Measurements from ENCODE around the gene APELA.
"Not testable (repeated sequence)": the region's sequence is repeated elsewhere in the genome, so short reads cannot be mapped to it uniquely, and the experiment has no call there.

APELA gene

GRCh38 chr4:164906368-164906767 is 29.4 kb downstream of the APELA start:
- no peak for TF ChIP-seq EZH2phosphoT487 (IDR thresholded peaks at IDR 0.05; ENCODE audit: low read length)
- TF ChIP-seq EZH2 (optimal IDR thresholded peaks at IDR 0.05; ENCODE audit: low read depth, low read length), result no peak
- no peak for TF ChIP-seq CTCF (IDR thresholded peaks at IDR 0.05; ENCODE audit: low read length)
- H3K79me2 ChIP-seq (ENCODE audit: low read length), result no peaks in the 10 kb centered on the region
- DNase-seq, result no peak
- H3K9ac ChIP-seq (ENCODE audit: low read length), result no peak overlapping the region
- H3K36me3 ChIP-seq (replicated peaks; ENCODE audit: insufficient read depth, low read length), result no peaks in the 10 kb centered on the region
- H3K4me1 ChIP-seq (ENCODE audit: low read length), result no peaks in the 10 kb centered on the region
- H2AFZ ChIP-seq (ENCODE audit: low read length), result no peak overlapping the region
- no peaks in the 10 kb centered on the region for H3K9me2 ChIP-seq (replicated peaks; ENCODE audit: insufficient read depth, low read length)
- no peaks in the 10 kb centered on the region for H4K20me1 ChIP-seq (ENCODE audit: insufficient read depth, low read length)
- H3K4me3 ChIP-seq (ENCODE audit: low read length), result no peak overlapping the region
- no peak overlapping the region for H3K27ac ChIP-seq (ENCODE audit: low read length)
- no peak overlapping the region for H3K4me2 ChIP-seq (ENCODE audit: low read depth, low read length)
- no peaks in the 10 kb centered on the region for H3K9me3 ChIP-seq (replicated peaks; ENCODE audit: insufficient read depth, low read length)
- no peaks in the 10 kb centered on the region for H3K27me3 ChIP-seq (replicated peaks; ENCODE audit: insufficient read depth, low read length)
- no peaks in the 10 kb centered on the region for H3F3A ChIP-seq (ENCODE audit: insufficient read depth, low read length)

DNA sequence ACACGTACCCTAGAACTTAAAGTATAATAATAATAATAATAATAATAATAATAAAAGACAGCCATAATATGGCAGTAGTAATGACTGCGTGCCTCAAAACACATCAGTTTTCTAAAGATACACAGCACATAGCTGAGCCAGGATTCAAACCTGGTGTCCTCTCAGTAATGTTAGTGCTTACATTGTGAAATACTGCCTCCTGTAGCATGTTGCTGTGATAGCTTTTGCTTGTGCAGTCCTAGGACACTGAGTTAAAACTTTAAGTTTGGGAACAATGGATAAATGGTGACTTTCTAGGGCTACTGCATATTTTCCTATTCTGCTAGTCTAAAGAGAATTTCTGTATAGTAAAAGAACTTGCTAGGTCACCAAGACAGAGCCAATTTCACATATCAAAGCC is 36.5 kb downstream of the APELA start:
- not testable (repeated sequence) for DNase-seq; H3K9me2 ChIP-seq (replicated peaks; ENCODE audit: insufficient read depth, low read length); H3K9ac ChIP-seq (ENCODE audit: low read length); H3K27ac ChIP-seq (ENCODE audit: low read length); H3K4me1 ChIP-seq (ENCODE audit: low read length); H3K79me2 ChIP-seq (ENCODE audit: low read length); H4K20me1 ChIP-seq (ENCODE audit: insufficient read depth, low read length); H3K36me3 ChIP-seq (replicated peaks; ENCODE audit: insufficient read depth, low read length); H3K9me3 ChIP-seq (replicated peaks; ENCODE audit: insufficient read depth, low read length); H2AFZ ChIP-seq (ENCODE audit: low read length); H3K4me3 ChIP-seq (ENCODE audit: low read length); H3F3A ChIP-seq (ENCODE audit: insufficient read depth, low read length); H3K27me3 ChIP-seq (replicated peaks; ENCODE audit: insufficient read depth, low read length); H3K4me2 ChIP-seq (ENCODE audit: low read depth, low read length)

- H3K27me3 ChIP-seq (replicated peaks; ENCODE audit: insufficient read depth, low read length), result no peaks in the 10 kb centered on the region
- no peak overlapping the region for H2AFZ ChIP-seq (ENCODE audit: low read length)
- H3F3A ChIP-seq (ENCODE audit: insufficient read depth, low read length), result no peaks in the 10 kb centered on the region
- no peak for DNase-seq
- H3K9ac ChIP-seq (ENCODE audit: low read length), result no peak overlapping the region
- H3K9me3 ChIP-seq (replicated peaks; ENCODE audit: insufficient read depth, low read length), result no peaks in the 10 kb centered on the region
- H3K36me3 ChIP-seq (replicated peaks; ENCODE audit: insufficient read depth, low read length), result no peaks in the 10 kb centered on the region
- H3K4me2 ChIP-seq (ENCODE audit: low read depth, low read length), result no peak overlapping the region
- TF ChIP-seq EZH2phosphoT487 (IDR thresholded peaks at IDR 0.05; ENCODE audit: low read length), result no peak
- TF ChIP-seq EZH2 (optimal IDR thresholded peaks at IDR 0.05; ENCODE audit: low read depth, low read length), result no peak
- H3K4me3 ChIP-seq (ENCODE audit: low read length), result no peak overlapping the region
- H3K4me1 ChIP-seq (ENCODE audit: low read length), result no peaks in the 10 kb centered on the region
- no peaks in the 10 kb centered on the region for H4K20me1 ChIP-seq (ENCODE audit: insufficient read depth, low read length)
- H3K79me2 ChIP-seq (ENCODE audit: low read length), result no peaks in the 10 kb centered on the region
- H3K27ac ChIP-seq (ENCODE audit: low read length), result no peak overlapping the region
- H3K9me2 ChIP-seq (replicated peaks; ENCODE audit: insufficient read depth, low read length), result no peaks in the 10 kb centered on the region
Observed at GRCh38 chr4:164918956-164919355, 42.0 kb downstream of the APELA start.

GRCh38 chr4:164924670-164925238 is 47.8 kb downstream of the APELA start:
- no peaks in the 10 kb centered on the region for H3K79me2 ChIP-seq (ENCODE audit: low read length)

More at GRCh38 chr4:164924670-164925238, 47.8 kb downstream of the APELA start:
- Histone ChIP-seq H3F3A (ENCODE audit: insufficient read depth, low read length) (no peaks in the 10 kb centered on the region), H3K4me1 (ENCODE audit: low read length) (no peaks in the 10 kb centered on the region), H3K9me3 (replicated peaks; ENCODE audit: insufficient read depth, low read length) (no peaks in the 10 kb centered on the region), H3K4me3 (ENCODE audit: low read length) (no peak overlapping the region), H3K4me2 (ENCODE audit: low read depth, low read length) (no peak overlapping the region), H3K36me3 (replicated peaks; ENCODE audit: insufficient read depth, low read length) (no peaks in the 10 kb centered on the region), H3K27ac (ENCODE audit: low read length) (no peak overlapping the region), H3K27me3 (replicated peaks; ENCODE audit: insufficient read depth, low read length) (no peaks in the 10 kb centered on the region), H3K9ac (ENCODE audit: low read length) (no peak overlapping the region), H3K9me2 (replicated peaks; ENCODE audit: insufficient read depth, low read length) (no peaks in the 10 kb centered on the region), H4K20me1 (ENCODE audit: insufficient read depth, low read length) (no peaks in the 10 kb centered on the region), H2AFZ (ENCODE audit: low read length) (no peak overlapping the region)
- TF ChIP-seq EZH2 (optimal IDR thresholded peaks at IDR 0.05; ENCODE audit: low read depth, low read length) (no peak), EZH2phosphoT487 (IDR thresholded peaks at IDR 0.05; ENCODE audit: low read length) (no peak), CTCF (IDR thresholded peaks at IDR 0.05; ENCODE audit: low read length) (no peak)
- no peak for DNase-seq

Data from MM.1S (cell line).